HEK293T (cell line): ENCODE measurements around the gene ATP5F1A.

Source experiments
- ARNT ChIP-seq: fragments of 450-650 bp; IDR thresholded peaks from 2 replicates; pipeline ENCODE4 v1.6.1; 2017; ENCODE audit warnings: mild to moderate bottlenecking
- BHLHE40 ChIP-seq: fragments of 450-650 bp; IDR thresholded peaks from 2 replicates; pipeline ENCODE4 v1.6.1; 2016; ENCODE audit warnings: mild to moderate bottlenecking, moderate library complexity, borderline replicate concordance
- CTBP1 ChIP-seq: fragments of 450-650 bp; IDR thresholded peaks from 2 replicates; pipeline ENCODE4 v1.6.1; 2016; ENCODE audit warnings: borderline replicate concordance
- ELF4 ChIP-seq: fragments of 450-650 bp; IDR thresholded peaks from 2 replicates; pipeline ENCODE4 v1.6.1; 2017; ENCODE audit warnings: antibody characterized with exemption
- FOXA1 ChIP-seq: fragments of 450-650 bp; IDR thresholded peaks from 2 replicates; pipeline ENCODE4 v1.6.1; 2016; ENCODE audit warnings: mild to moderate bottlenecking
- FOXK2 ChIP-seq: fragments of 450-650 bp; IDR thresholded peaks from 2 replicates; pipeline ENCODE4 v1.6.1; 2016; ENCODE audit warnings: mild to moderate bottlenecking
- FOXM1 ChIP-seq: fragments of 450-650 bp; IDR thresholded peaks from 2 replicates; pipeline ENCODE4 v1.6.1; 2017; ENCODE audit warnings: mild to moderate bottlenecking, borderline replicate concordance
- HDGF ChIP-seq: fragments of 450-650 bp; IDR thresholded peaks from 2 replicates; pipeline ENCODE4 v1.6.1; 2017; ENCODE audit warnings: antibody characterized with exemption, borderline replicate concordance
- NFRKB ChIP-seq: fragments of 450-650 bp; IDR thresholded peaks from 2 replicates; pipeline ENCODE4 v1.6.1; 2016; ENCODE audit warnings: mild to moderate bottlenecking, moderate library complexity
- SP1 ChIP-seq: fragments of 450-650 bp; IDR thresholded peaks from 2 replicates; pipeline ENCODE4 v1.6.1; 2017
- SUZ12 ChIP-seq: fragments of 450-650 bp; IDR thresholded peaks from 2 replicates; pipeline ENCODE4 v1.6.1; 2016; ENCODE audit warnings: mild to moderate bottlenecking
- TARDBP ChIP-seq: fragments of 450-650 bp; IDR thresholded peaks from 2 replicates; pipeline ENCODE4 v1.6.1; 2016
- ZNF384 ChIP-seq: fragments of 450-650 bp; IDR thresholded peaks from 2 replicates; pipeline ENCODE4 v1.6.1; 2016
- TF ChIP-seq, protein P1 (sequence below): fragments of 450-650 bp; IDR thresholded peaks from 2 replicates; pipeline ENCODE4 v1.6.1; 2016

- TF ChIP-seq SUZ12 (no peak), TARDBP (no peak), BHLHE40 (no peak), SP1 (no peak), HDGF (no peak), FOXM1 (no peak), CTBP1 (no peak), ELF4 (no peak), FOXK2 (no peak), NFRKB (no peak), ZNF384 (no peak), FOXA1 (no peak), ARNT (no peak)
- TF ChIP-seq, protein P1, sequence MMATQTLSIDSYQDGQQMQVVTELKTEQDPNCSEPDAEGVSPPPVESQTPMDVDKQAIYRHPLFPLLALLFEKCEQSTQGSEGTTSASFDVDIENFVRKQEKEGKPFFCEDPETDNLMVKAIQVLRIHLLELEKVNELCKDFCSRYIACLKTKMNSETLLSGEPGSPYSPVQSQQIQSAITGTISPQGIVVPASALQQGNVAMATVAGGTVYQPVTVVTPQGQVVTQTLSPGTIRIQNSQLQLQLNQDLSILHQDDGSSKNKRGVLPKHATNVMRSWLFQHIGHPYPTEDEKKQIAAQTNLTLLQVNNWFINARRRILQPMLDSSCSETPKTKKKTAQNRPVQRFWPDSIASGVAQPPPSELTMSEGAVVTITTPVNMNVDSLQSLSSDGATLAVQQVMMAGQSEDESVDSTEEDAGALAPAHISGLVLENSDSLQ = no peak
Observed at GRCh38 chr18:46040033-46040746, 57.9 kb downstream of the ATP5F1A start.
